Ovary (tissue), 3 donors: ENCODE data around the gene USP9X.

Source experiments
- CTCF ChIP-seq, 3 donors: fragments of 450-650 bp in 2 of 3; fragments of 200-600 bp in 1 of 3; IDR thresholded peaks; one replicate each; pipeline versions ENCODE4 v1.5.1 to v1.8.0; 2016 to 2022; ENCODE audit warnings: antibody characterized with exemption in 3 of 3, mild to moderate bottlenecking in 1 of 3
- POLR2A ChIP-seq: fragments of 450-650 bp; IDR thresholded peaks from one replicate; pipeline ENCODE4 v1.6.1; 2017; ENCODE audit warnings: antibody characterized with exemption, mild to moderate bottlenecking, moderate library complexity
- donor health status: DM: no; HTN: no; CAD: no.

- TF ChIP-seq CTCF (IDR thresholded peaks at IDR 0.05) (no peak), POLR2A (no peak)
These were observed 39.2 kb upstream of the USP9X start for GRCh38 chrX:41045960-41046567.
